ENCODE measurements around the gene SPATA4. TPM values are rescaled to one million over a fixed set of nuclear protein-coding genes. Genes with fewer than 3 reads are reported as not detected.
A peak's percentile ranks its signal among the peaks of the same experiment; 100 is the strongest.

Gene SPATA4
- total RNA-seq, 1 donor from 2014 or later = not detected

GRCh38 chr4:176205299-176205698 is 9.9 kb upstream of the SPATA4 start:
- intact Hi-C loops (cut with DNase I) = no loop called here

GRCh38 chr4:176198316-176198903 is 3.0 kb upstream of the SPATA4 start:
- Histone ChIP-seq H3K36me3 (no peaks in the 10 kb centered on the region), H3K27me3 (no peaks in the 10 kb centered on the region), H3K9me3 (no peaks in the 10 kb centered on the region), H3K4me1 (no peaks in the 10 kb centered on the region), H3K4me3 (no peak overlapping the region), H3K27ac (no peak overlapping the region)
- peak; percentile 63 for ATAC-seq
- no peak for TF ChIP-seq CTCF (IDR thresholded peaks at IDR 0.05)
- no peak for DNase-seq
- intact Hi-C loops (cut with DNase I) = no loop called here

More at GRCh38 chr4:176205299-176205698, 9.9 kb upstream of the SPATA4 start:
- Histone ChIP-seq H3K27ac (no peak overlapping the region), H3K4me1 (no peaks in the 10 kb centered on the region), H3K4me3 (no peak overlapping the region), H3K9me3 (no peaks in the 10 kb centered on the region), H3K27me3 (peaks cover 5% of the 10 kb centered on the region), H3K36me3 (no peaks in the 10 kb centered on the region)
- no peak for TF ChIP-seq CTCF (IDR thresholded peaks at IDR 0.05)
- DNase-seq (no peak), ATAC-seq (no peak)

- no peaks in the 10 kb centered on the region for H3K27me3 ChIP-seq
- no peaks in the 10 kb centered on the region for H3K36me3 ChIP-seq
- intact Hi-C loops (cut with DNase I) = no loop called here
- TF ChIP-seq CTCF (IDR thresholded peaks at IDR 0.05) = no peak
- no peak for DNase-seq
- H3K4me1 ChIP-seq = no peaks in the 10 kb centered on the region
- H3K4me3 ChIP-seq = no peak overlapping the region
- H3K27ac ChIP-seq = no peak overlapping the region
- no peaks in the 10 kb centered on the region for H3K9me3 ChIP-seq
- ATAC-seq = no peak
These were observed 1.4 kb downstream of the SPATA4 start for GRCh38 chr4:176193938-176194337.

- no peaks in the 10 kb centered on the region for H3K27me3 ChIP-seq
- no peaks in the 10 kb centered on the region for H3K36me3 ChIP-seq
- no peak overlapping the region for H3K27ac ChIP-seq
- DNase-seq (no peak), ATAC-seq (no peak)
- no peaks in the 10 kb centered on the region for H3K4me1 ChIP-seq
- intact Hi-C loops (cut with DNase I) = no loop called here
- TF ChIP-seq CTCF (IDR thresholded peaks at IDR 0.05) = no peak
- H3K4me3 ChIP-seq = no peak overlapping the region
- no peaks in the 10 kb centered on the region for H3K9me3 ChIP-seq
These were observed 2.3 kb downstream of the SPATA4 start for GRCh38 chr4:176193126-176193525.

GRCh38 chr4:176191974-176192373 is 3.4 kb downstream of the SPATA4 start:
- no peak overlapping the region for H3K4me3 ChIP-seq
- no peak overlapping the region for H3K27ac ChIP-seq
- no peaks in the 10 kb centered on the region for H3K27me3 ChIP-seq
- no peak for TF ChIP-seq CTCF (IDR thresholded peaks at IDR 0.05)
- DNase-seq = no peak
- no peaks in the 10 kb centered on the region for H3K9me3 ChIP-seq
- no peaks in the 10 kb centered on the region for H3K36me3 ChIP-seq
- intact Hi-C loops (cut with DNase I) = no loop called here
- ATAC-seq = no peak
- no peaks in the 10 kb centered on the region for H3K4me1 ChIP-seq
